C4-2B (cell line): ENCODE results near the gene TUBGCP2.

ENCODE experiments used
- CTCF ChIP-seq: fragments of 450-650 bp; conservative IDR thresholded peaks from 2 replicates; pipeline ENCODE4 v1.5.1; 2017; ENCODE audit warnings: mild to moderate bottlenecking
- ZFX ChIP-seq: fragments of 450-650 bp; IDR thresholded peaks from 2 replicates; pipeline ENCODE4 v1.6.1; 2017

- peak; percentile 88 for TF ChIP-seq CTCF
- TF ChIP-seq ZFX, result no peak
Observed at GRCh38 chr10:133318494-133319127, 9.9 kb upstream of the TUBGCP2 start.
